Measurements from ENCODE around the gene PIGO. TPM values are rescaled to one million over a fixed set of nuclear protein-coding genes. Genes with fewer than 3 reads are reported as not detected.

The PIGO gene
- total RNA-seq, 1 donor from 2014 or later, result 25.1 TPM

DNA sequence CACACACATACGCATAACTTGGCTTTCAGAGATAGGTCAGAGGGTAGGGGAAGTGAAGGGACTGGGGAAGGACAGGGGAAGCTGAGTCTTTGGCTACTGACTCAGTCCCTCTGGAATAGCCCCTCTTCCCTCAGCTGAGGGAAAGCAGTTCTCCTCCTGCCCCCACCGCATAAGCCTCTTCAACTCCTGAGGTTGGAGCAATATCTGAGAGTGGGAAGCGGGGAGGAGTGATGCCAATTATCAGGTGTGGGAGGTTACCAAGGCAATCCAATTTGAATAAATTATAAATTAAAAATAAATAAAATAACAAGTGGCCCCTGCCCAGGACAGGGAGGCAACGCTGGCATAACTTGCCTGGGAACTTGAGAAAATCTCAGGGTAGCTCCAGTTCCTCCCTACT is 8.2 kb upstream of the PIGO start:
- intact Hi-C loops (cut with DNase I), result no loop called here
- H3K36me3 ChIP-seq, result peaks cover 65% of the 10 kb centered on the region
- ATAC-seq, result no peak

DNA sequence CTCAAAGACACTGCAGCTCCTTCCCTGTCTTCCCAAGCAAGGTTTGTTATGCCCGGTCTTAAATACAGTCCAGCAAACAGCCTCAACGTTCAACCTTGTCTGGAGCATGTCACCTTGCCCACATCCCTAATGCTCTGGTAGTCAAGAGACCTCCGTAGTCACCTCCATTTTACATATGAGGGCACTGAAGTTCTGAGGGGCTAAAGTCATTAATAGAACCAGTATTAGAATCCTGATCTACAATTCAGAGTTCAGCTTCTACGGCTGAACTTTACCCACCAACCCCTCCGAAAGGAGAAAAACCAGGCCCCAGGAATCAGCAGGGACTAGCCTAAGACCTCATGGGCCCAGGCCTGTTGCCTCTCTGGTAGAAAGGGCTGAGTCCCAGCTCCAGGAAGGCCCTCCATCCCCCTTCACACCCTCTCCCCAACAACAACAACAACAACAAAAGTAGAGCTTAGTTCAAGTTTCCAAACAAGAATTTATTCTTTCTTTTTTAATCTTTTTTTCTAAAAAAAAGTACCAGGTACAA is 7.3 kb upstream of the PIGO start:
- intact Hi-C loops (cut with DNase I), result no loop called here
- ATAC-seq (peak in 1 of 2 donors; percentile 1), DNase-seq (no peak)
- Histone ChIP-seq H3K27me3 (ENCODE audit: low read depth) (no peaks in the 10 kb centered on the region), H3K9me3 (no peaks in the 10 kb centered on the region), H3K4me1 (peaks cover 18% of the 10 kb centered on the region), H3K36me3 (peaks cover 68% of the 10 kb centered on the region), H3K4me3 (peak overlapping the region; percentile 71), H3K27ac (peak overlapping the region; percentile 84)
- TF ChIP-seq, protein P1, sequence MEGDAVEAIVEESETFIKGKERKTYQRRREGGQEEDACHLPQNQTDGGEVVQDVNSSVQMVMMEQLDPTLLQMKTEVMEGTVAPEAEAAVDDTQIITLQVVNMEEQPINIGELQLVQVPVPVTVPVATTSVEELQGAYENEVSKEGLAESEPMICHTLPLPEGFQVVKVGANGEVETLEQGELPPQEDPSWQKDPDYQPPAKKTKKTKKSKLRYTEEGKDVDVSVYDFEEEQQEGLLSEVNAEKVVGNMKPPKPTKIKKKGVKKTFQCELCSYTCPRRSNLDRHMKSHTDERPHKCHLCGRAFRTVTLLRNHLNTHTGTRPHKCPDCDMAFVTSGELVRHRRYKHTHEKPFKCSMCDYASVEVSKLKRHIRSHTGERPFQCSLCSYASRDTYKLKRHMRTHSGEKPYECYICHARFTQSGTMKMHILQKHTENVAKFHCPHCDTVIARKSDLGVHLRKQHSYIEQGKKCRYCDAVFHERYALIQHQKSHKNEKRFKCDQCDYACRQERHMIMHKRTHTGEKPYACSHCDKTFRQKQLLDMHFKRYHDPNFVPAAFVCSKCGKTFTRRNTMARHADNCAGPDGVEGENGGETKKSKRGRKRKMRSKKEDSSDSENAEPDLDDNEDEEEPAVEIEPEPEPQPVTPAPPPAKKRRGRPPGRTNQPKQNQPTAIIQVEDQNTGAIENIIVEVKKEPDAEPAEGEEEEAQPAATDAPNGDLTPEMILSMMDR (IDR thresholded peaks at IDR 0.05), result no peak

More for the DNA sequence above, 8.2 kb upstream of the PIGO start:
- no peak overlapping the region for H3K4me3 ChIP-seq
- H3K27ac ChIP-seq, result no peak overlapping the region
- peaks cover 27% of the 10 kb centered on the region for H3K4me1 ChIP-seq
- TF ChIP-seq, protein P1 (IDR thresholded peaks at IDR 0.05), result no peak
- no peaks in the 10 kb centered on the region for H3K9me3 ChIP-seq
- no peak for DNase-seq
- no peaks in the 10 kb centered on the region for H3K27me3 ChIP-seq (ENCODE audit: low read depth)

DNA sequence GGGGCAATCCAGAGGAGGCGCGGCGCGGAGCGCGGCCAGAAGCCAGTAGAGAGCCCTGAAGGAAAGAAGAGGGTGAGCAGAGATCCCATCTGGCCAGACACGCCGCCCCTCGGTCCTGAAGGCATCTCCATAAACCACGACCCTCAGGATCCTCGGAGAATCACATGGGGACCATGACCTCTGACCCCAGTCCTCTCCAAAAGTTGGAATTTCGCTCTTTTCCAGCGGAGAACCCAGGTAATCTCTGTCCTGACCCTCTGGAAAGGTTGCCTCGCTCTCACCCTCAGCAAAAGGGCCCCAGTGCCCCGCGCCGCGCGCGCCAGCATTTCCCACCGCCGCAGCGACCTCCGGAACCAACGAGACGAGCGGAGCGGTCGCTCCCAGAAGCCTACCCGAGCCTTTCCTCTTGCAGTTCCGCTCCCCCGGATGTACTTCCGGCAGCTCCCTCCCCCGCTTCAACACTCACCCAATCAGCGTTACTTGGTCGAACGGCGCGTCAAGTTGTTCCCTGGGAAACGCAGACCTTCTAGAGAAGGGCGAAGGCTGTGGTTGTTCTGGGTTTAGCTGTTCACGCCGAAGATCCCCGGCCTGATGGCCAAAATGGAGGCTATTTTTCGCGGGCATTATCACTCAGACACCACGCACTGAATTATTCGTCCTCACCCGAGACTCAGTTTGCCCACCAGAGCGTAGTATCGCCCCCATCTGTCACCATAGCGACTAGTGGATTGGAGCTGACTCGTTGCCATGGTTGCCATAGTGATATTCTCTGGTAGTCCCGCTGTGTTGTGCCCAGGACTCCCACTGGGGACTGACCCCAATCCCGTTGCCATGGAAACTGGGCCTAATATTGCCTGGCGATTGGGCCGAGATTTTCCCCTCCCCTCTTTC is 6.6 kb upstream of the PIGO start, which contains the start of gene STOML2:
Gene STOML2, minus strand, starts transcription at position 363 of the 891 bp plus-strand sequence. Its CDS starts 37 bp downstream, at position 326.
- Histone ChIP-seq H3K27ac (peak within 1 kb of the TSS; percentile 84), H3K36me3 (peaks cover 61% of the 10 kb centered on the region), H3K4me1 (peaks cover 18% of the 10 kb centered on the region), H3K9me3 (no peaks in the 10 kb centered on the region), H3K4me3 (peak within 1 kb of the TSS; percentile 71), H3K27me3 (ENCODE audit: low read depth) (no peaks in the 10 kb centered on the region)
- TF ChIP-seq, protein P1 (IDR thresholded peaks at IDR 0.05), result no peak
- DNase-seq (peak; percentile 96), ATAC-seq (peak; percentile 97 to 99)
- intact Hi-C loops (cut with DNase I), result no loop called here

DNA sequence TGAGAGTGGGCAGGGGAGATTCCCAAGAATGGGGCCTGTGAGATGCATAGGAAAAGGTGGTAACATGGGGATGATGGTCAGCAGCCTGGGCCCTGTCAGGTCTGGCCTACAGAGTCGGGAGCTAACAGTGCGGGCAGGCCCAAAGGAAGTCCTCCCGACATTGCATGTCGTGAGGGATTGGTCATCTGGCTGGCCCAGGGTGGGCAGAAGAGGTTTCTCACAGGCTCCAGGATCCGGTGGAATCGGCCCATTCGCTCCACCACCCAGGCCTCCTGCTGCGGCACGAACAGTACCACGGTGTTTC is 6.0 kb upstream of the PIGO start:
- no peaks in the 10 kb centered on the region for H3K9me3 ChIP-seq
- ATAC-seq, result peak in 1 of 2 donors; percentile 50
- DNase-seq, result no peak
- H3K36me3 ChIP-seq, result peaks cover 55% of the 10 kb centered on the region
- no peaks in the 10 kb centered on the region for H3K27me3 ChIP-seq (ENCODE audit: low read depth)
- H3K4me3 ChIP-seq, result peak overlapping the region; percentile 71
- peak overlapping the region; percentile 84 for H3K27ac ChIP-seq
- intact Hi-C loops (cut with DNase I), result no loop called here
- peaks cover 18% of the 10 kb centered on the region for H3K4me1 ChIP-seq
- TF ChIP-seq, protein P1 (IDR thresholded peaks at IDR 0.05), result no peak

DNA sequence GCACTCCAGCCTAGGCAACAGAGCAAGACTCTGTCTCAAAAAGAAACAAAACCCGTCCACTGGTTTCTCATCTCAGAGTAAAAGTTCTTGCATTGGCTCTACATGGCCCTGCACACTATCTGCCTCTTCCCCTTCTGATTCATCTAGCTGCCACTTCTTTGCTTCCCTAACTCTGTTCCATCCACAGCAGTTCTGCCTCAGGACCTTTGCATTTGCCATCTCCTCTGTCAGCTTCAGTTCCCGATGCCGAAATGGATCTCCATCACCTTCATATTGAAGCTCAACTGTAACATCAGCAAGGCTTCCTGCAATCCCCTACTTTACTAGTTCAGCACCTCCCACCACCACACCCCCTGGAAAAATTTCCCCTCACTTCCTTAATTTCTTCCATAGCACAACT is 1.2 kb upstream of the PIGO start:
- intact Hi-C loops (cut with DNase I), result no loop called here
- DNase-seq (no peak), ATAC-seq (no peak)
- Histone ChIP-seq H3K4me1 (peaks cover 25% of the 10 kb centered on the region), H3K4me3 (no peak overlapping the region), H3K27ac (no peak overlapping the region), H3K27me3 (ENCODE audit: low read depth) (no peaks in the 10 kb centered on the region), H3K36me3 (peaks cover 36% of the 10 kb centered on the region), H3K9me3 (no peaks in the 10 kb centered on the region)
- TF ChIP-seq, protein P1 (IDR thresholded peaks at IDR 0.05), result no peak

All from lower lobe of right lung (tissue), 2 donors.